Astrocyte (in vitro differentiated cells and primary cell): ENCODE measurements around the gene NISCH. TPM values are rescaled to one million over a fixed set of nuclear protein-coding genes. Genes with fewer than 3 reads are reported as not detected.
"Not testable (repeated sequence)": the region's sequence is repeated elsewhere in the genome, so short reads cannot be mapped to it uniquely, and the experiment has no call there.

Source experiments
- DNase-seq: peaks from one replicate; pipeline ENCODE4 v3.0.0-alpha.2; 2010; ENCODE audit warnings: low read depth
- FAIRE-seq: peaks from 2 replicates; lab custom pipeline; 2011; peaks lifted over from hg19 to GRCh38; lab: Jason Lieb, UNC
- H2AFZ ChIP-seq: 2 replicates; pipeline ENCODE4 v1.6.0; 2012; ENCODE audit warnings: low read depth, low read length, inconsistent platforms
- H3K27ac ChIP-seq: 2 replicates; pipeline ENCODE4 v1.5.1; 2011; ENCODE audit warnings: low read depth, low read length, inconsistent platforms
- H3K27me3 ChIP-seq: 2 replicates; pipeline ENCODE4 v1.6.0; 2011; ENCODE audit warnings: low read length, inconsistent platforms; ENCODE audit not compliant: insufficient read depth
- H3K36me3 ChIP-seq: 2 replicates; pipeline ENCODE4 v1.5.1; 2011; ENCODE audit warnings: low read length, inconsistent platforms; ENCODE audit not compliant: insufficient read depth
- H3K4me1 ChIP-seq: 2 replicates; pipeline ENCODE4 v1.5.1; 2011; ENCODE audit warnings: low read length, inconsistent platforms; ENCODE audit not compliant: insufficient read depth
- H3K4me2 ChIP-seq: 2 replicates; pipeline ENCODE4 v1.6.0; 2012; ENCODE audit warnings: low read length, inconsistent platforms
- H3K4me3 ChIP-seq: 2 replicates; pipeline ENCODE4 v1.5.1; 2011; ENCODE audit warnings: low read depth, mild to moderate bottlenecking, low read length, inconsistent platforms; ENCODE audit not compliant: insufficient read depth
- H3K79me2 ChIP-seq: 2 replicates; pipeline ENCODE4 v1.6.0; 2012; ENCODE audit warnings: mild to moderate bottlenecking, low read length, inconsistent platforms; ENCODE audit not compliant: insufficient read depth
- H3K9ac ChIP-seq: 2 replicates; pipeline ENCODE4 v1.6.0; 2012; ENCODE audit warnings: mild to moderate bottlenecking, low read length, inconsistent platforms
- H3K9me3 ChIP-seq: 2 replicates; pipeline ENCODE4 v1.5.1; 2012; ENCODE audit warnings: low read depth, mild to moderate bottlenecking, low read length, inconsistent platforms; ENCODE audit not compliant: insufficient read depth
- H4K20me1 ChIP-seq: 2 replicates; pipeline ENCODE4 v1.6.0; 2012; ENCODE audit warnings: low read length, inconsistent platforms; ENCODE audit not compliant: insufficient read depth
- H3K27ac Mint-ChIP-seq: one replicate; pipeline ENCODE4 v1.8.0; 2021; ENCODE audit warnings: mild to moderate bottlenecking, mixed read lengths; ENCODE audit not compliant: unreplicated experiment
- H3K27me3 Mint-ChIP-seq: one replicate; pipeline ENCODE4 v1.8.0; 2021; ENCODE audit warnings: low read depth, mixed read lengths; ENCODE audit not compliant: unreplicated experiment
- H3K36me3 Mint-ChIP-seq: one replicate; pipeline ENCODE4 v1.8.0; 2021; ENCODE audit warnings: low read depth, mixed read lengths; ENCODE audit not compliant: unreplicated experiment
- H3K4me1 Mint-ChIP-seq: one replicate; pipeline ENCODE4 v1.8.0; 2021; ENCODE audit warnings: low read depth, mixed read lengths; ENCODE audit not compliant: unreplicated experiment
- H3K4me3 Mint-ChIP-seq: one replicate; pipeline ENCODE4 v1.8.0; 2021; ENCODE audit warnings: mild to moderate bottlenecking, moderate library complexity, mixed read lengths; ENCODE audit not compliant: unreplicated experiment
- H3K9me3 Mint-ChIP-seq: one replicate; pipeline ENCODE4 v1.8.0; 2021; ENCODE audit warnings: mild to moderate bottlenecking, mixed read lengths; ENCODE audit not compliant: unreplicated experiment
- CTCF ChIP-seq: IDR thresholded peaks from 2 replicates; pipeline ENCODE4 v1.5.1; 2011; ENCODE audit warnings: low read depth, mild to moderate bottlenecking, inconsistent platforms, low read length, moderate library complexity; ENCODE audit not compliant: insufficient read depth
- EZH2 ChIP-seq: IDR thresholded peaks from 2 replicates; pipeline ENCODE4 v1.6.1; 2012; ENCODE audit warnings: mild to moderate bottlenecking, low read length, inconsistent platforms; ENCODE audit not compliant: insufficient read depth
- total RNA-seq: library from RNA; stranded (reverse); gene quantifications from 2 replicates; pipeline ENCODE4 v1.2.1, GENCODE V29; 2021

The NISCH gene
- total RNA-seq, 1 donor from 2014 or later = 118 TPM

GRCh38 chr3:52524752-52525679, 69.6 kb downstream of the NISCH start:
- no peaks in the 10 kb centered on the region for H3K9me3 Mint-ChIP-seq
- H2AFZ ChIP-seq = no peak overlapping the region
- peaks cover 20% of the 10 kb centered on the region for H3K79me2 ChIP-seq
- no peak for TF ChIP-seq EZH2
- TF ChIP-seq CTCF = no peak
- H3K27ac Mint-ChIP-seq = no peak overlapping the region
- H3K4me1 ChIP-seq = peaks cover 3% of the 10 kb centered on the region
- no peak for FAIRE-seq
- peaks cover 8% of the 10 kb centered on the region for H3K4me1 Mint-ChIP-seq
- DNase-seq = no peak
- no peak overlapping the region for H3K4me3 ChIP-seq
- H4K20me1 ChIP-seq = peaks cover 63% of the 10 kb centered on the region
- H3K27ac ChIP-seq = no peak overlapping the region
- no peak overlapping the region for H3K9ac ChIP-seq
- no peak overlapping the region for H3K4me2 ChIP-seq
- H3K36me3 ChIP-seq = peaks cover 29% of the 10 kb centered on the region
- no peak overlapping the region for H3K4me3 Mint-ChIP-seq
- no peaks in the 10 kb centered on the region for H3K27me3 ChIP-seq
- peaks cover 21% of the 10 kb centered on the region for H3K36me3 Mint-ChIP-seq
- H3K27me3 Mint-ChIP-seq = peaks cover 2% of the 10 kb centered on the region
- H3K9me3 ChIP-seq = no peaks in the 10 kb centered on the region

- Histone ChIP-seq H2AFZ (no peak overlapping the region), H3K4me2 (no peak overlapping the region), H3K36me3 (peaks cover 29% of the 10 kb centered on the region), H3K4me1 (peaks cover 12% of the 10 kb centered on the region), H3K9me3 (no peaks in the 10 kb centered on the region), H3K9ac (no peak overlapping the region), H3K27ac (no peak overlapping the region), H3K27me3 (no peaks in the 10 kb centered on the region), H3K4me3 (no peak overlapping the region), H4K20me1 (peaks cover 72% of the 10 kb centered on the region), H3K79me2 (peaks cover 30% of the 10 kb centered on the region)
- no peak overlapping the region for H3K27ac Mint-ChIP-seq
- H3K4me1 Mint-ChIP-seq = peaks cover 10% of the 10 kb centered on the region
- H3K27me3 Mint-ChIP-seq = peaks cover 2% of the 10 kb centered on the region
- FAIRE-seq (no peak), DNase-seq (no peak)
- no peaks in the 10 kb centered on the region for H3K9me3 Mint-ChIP-seq
- H3K4me3 Mint-ChIP-seq = peak overlapping the region; percentile 60
- H3K36me3 Mint-ChIP-seq = peaks cover 21% of the 10 kb centered on the region
- TF ChIP-seq CTCF = no peak
- no peak for TF ChIP-seq EZH2
These were observed 70.5 kb downstream of the NISCH start for GRCh38 chr3:52525680-52526561.

- H3K4me1 Mint-ChIP-seq, H2AFZ ChIP-seq, H3K27me3 ChIP-seq, DNase-seq, H3K9ac ChIP-seq, H3K27me3 Mint-ChIP-seq, H3K9me3 Mint-ChIP-seq, H3K9me3 ChIP-seq, H3K4me3 Mint-ChIP-seq, H3K4me2 ChIP-seq, FAIRE-seq, H3K27ac ChIP-seq, H3K27ac Mint-ChIP-seq, H3K4me3 ChIP-seq: not testable (repeated sequence)
- Histone ChIP-seq H4K20me1 (peaks cover 78% of the 10 kb centered on the region), H3K36me3 (peaks cover 29% of the 10 kb centered on the region), H3K79me2 (peaks cover 37% of the 10 kb centered on the region), H3K4me1 (peaks cover 19% of the 10 kb centered on the region)
- peaks cover 21% of the 10 kb centered on the region for H3K36me3 Mint-ChIP-seq
These were observed 71.3 kb downstream of the NISCH start for GRCh38 chr3:52526671-52527038.
